H9 (cell line): ENCODE data around the gene FILIP1. TPM values are rescaled to one million over a fixed set of nuclear protein-coding genes. Genes with fewer than 3 reads are reported as not detected.

Source experiments
- DNase-seq: peaks from one replicate; pipeline ENCODE4 v3.0.0-alpha.2; 2017
- H2AFZ ChIP-seq: one replicate; pipeline ENCODE4 v1.6.1; 2013; ENCODE audit warnings: mild to moderate bottlenecking, low read length, control low read depth, moderate library complexity
- H2AK5ac ChIP-seq: 2 replicates; pipeline ENCODE4 v1.6.1; 2013; ENCODE audit warnings: low read length, control low read depth, mixed read lengths; ENCODE audit not compliant: insufficient read length
- H2BK120ac ChIP-seq: one replicate; pipeline ENCODE4 v1.6.1; 2013; ENCODE audit warnings: low read depth, mild to moderate bottlenecking, low read length, control low read depth, inconsistent platforms; ENCODE audit not compliant: poor library complexity, severe bottlenecking
- H2BK12ac ChIP-seq: 2 replicates; pipeline ENCODE4 v1.6.1; 2013; ENCODE audit warnings: low read length, control low read depth, mixed read lengths, low read depth; ENCODE audit not compliant: insufficient read length
- H2BK15ac ChIP-seq: 2 replicates; pipeline ENCODE4 v1.6.1; 2013; ENCODE audit warnings: low read depth, low read length, control low read depth
- H2BK20ac ChIP-seq: one replicate; pipeline ENCODE4 v1.6.1; 2013; ENCODE audit warnings: low read depth, mild to moderate bottlenecking, low read length, control low read depth, inconsistent platforms; ENCODE audit not compliant: poor library complexity, severe bottlenecking
- H2BK5ac ChIP-seq: 2 replicates; pipeline ENCODE4 v1.6.1; 2013; ENCODE audit warnings: low read length, control low read depth, mixed read lengths; ENCODE audit not compliant: insufficient read length
- H3K14ac ChIP-seq: 2 replicates; pipeline ENCODE4 v1.6.1; 2013; ENCODE audit warnings: low read length, control low read depth; ENCODE audit not compliant: insufficient read depth
- H3K18ac ChIP-seq: 2 replicates; pipeline ENCODE4 v1.6.1; 2013; ENCODE audit warnings: low read depth, mild to moderate bottlenecking, mixed read lengths, low read length, control low read depth; ENCODE audit not compliant: insufficient read length
- H3K23ac ChIP-seq: 2 replicates; pipeline ENCODE4 v1.6.1; 2013; ENCODE audit warnings: low read length, control low read depth, mixed read lengths, low read depth; ENCODE audit not compliant: insufficient read length
- H3K23me2 ChIP-seq: 2 replicates; pipeline ENCODE4 v1.6.1; 2013; ENCODE audit warnings: low read depth, mild to moderate bottlenecking, mixed read lengths, low read length, control low read depth; ENCODE audit not compliant: insufficient read length, poor library complexity, severe bottlenecking
- H3K27ac ChIP-seq: 2 replicates; pipeline ENCODE4 v1.5.1; 2013; ENCODE audit warnings: low read length, control low read depth, mixed read lengths, low read depth; ENCODE audit not compliant: insufficient read length
- H3K27me3 ChIP-seq: 2 replicates; pipeline ENCODE4 v1.6.1; 2013; ENCODE audit warnings: low read length, control low read depth, inconsistent platforms; ENCODE audit not compliant: insufficient read depth
- H3K4ac ChIP-seq: 2 replicates; pipeline ENCODE4 v1.6.1; 2013; ENCODE audit warnings: low read depth, mild to moderate bottlenecking, control low read depth, inconsistent platforms, low read length, moderate library complexity
- H3K4me1 ChIP-seq: 2 replicates; pipeline ENCODE4 v1.6.1; 2013; ENCODE audit warnings: low read length, control low read depth, inconsistent platforms; ENCODE audit not compliant: insufficient read depth
- H3K4me2 ChIP-seq: 2 replicates; pipeline ENCODE4 v1.6.1; 2013; ENCODE audit warnings: low read length, control low read depth, mixed read lengths; ENCODE audit not compliant: insufficient read length, insufficient read depth
- H3K56ac ChIP-seq: 2 replicates; pipeline ENCODE4 v1.6.1; 2013; ENCODE audit warnings: low read depth, mild to moderate bottlenecking, mixed read lengths, low read length, control low read depth; ENCODE audit not compliant: insufficient read length
- H3K79me1 ChIP-seq: 2 replicates; pipeline ENCODE4 v1.6.1; 2013; ENCODE audit warnings: low read depth, mild to moderate bottlenecking, moderate library complexity, low read length, control low read depth, inconsistent platforms; ENCODE audit not compliant: insufficient read depth, poor library complexity, severe bottlenecking
- H3K79me2 ChIP-seq: 2 replicates; pipeline ENCODE4 v1.6.1; 2013; ENCODE audit warnings: low read length, control low read depth, inconsistent platforms; ENCODE audit not compliant: insufficient read depth
- H3K9ac ChIP-seq: 2 replicates; pipeline ENCODE4 v1.6.1; 2013; ENCODE audit warnings: low read length, control low read depth, mixed read lengths; ENCODE audit not compliant: insufficient read length; ENCODE audit errors: extremely low read depth
- H3K9me3 ChIP-seq: one replicate; pipeline ENCODE4 v1.6.1; 2013; ENCODE audit warnings: low read depth, low read length, inconsistent platforms; ENCODE audit not compliant: control insufficient read depth
- H3T11ph ChIP-seq: one replicate; pipeline ENCODE4 v1.6.1; 2013; ENCODE audit warnings: mild to moderate bottlenecking, low read length, control low read depth, inconsistent platforms
- H4K20me1 ChIP-seq: one replicate; pipeline ENCODE4 v1.6.1; 2013; ENCODE audit not compliant: control insufficient read depth, insufficient read length, insufficient read depth
- H4K5ac ChIP-seq: 2 replicates; pipeline ENCODE4 v1.6.1; 2013; ENCODE audit warnings: low read depth, mild to moderate bottlenecking, mixed read lengths, low read length, control low read depth; ENCODE audit not compliant: insufficient read length
- H4K8ac ChIP-seq: replicated peaks from 2 replicates; pipeline ENCODE4 v1.6.1; 2013; ENCODE audit warnings: low read length, control low read depth, mixed read lengths, low read depth; ENCODE audit not compliant: insufficient read length
- H4K91ac ChIP-seq: 2 replicates; pipeline ENCODE4 v1.6.1; 2013; ENCODE audit warnings: low read depth, mild to moderate bottlenecking, moderate library complexity, mixed read lengths, low read length, control low read depth; ENCODE audit not compliant: insufficient read length
- H3K27ac Mint-ChIP-seq, 3 experiments: 2 replicates in 2 of 3; 3 replicates in 1 of 3; pipeline ENCODE4 v1.8.0; 2020 to 2021; ENCODE audit warnings: mixed read lengths in 3 of 3, mild to moderate bottlenecking in 1 of 3, moderate library complexity in 1 of 3
- H3K27me3 Mint-ChIP-seq: 2 replicates; pipeline ENCODE4 v1.8.0; 2021; ENCODE audit warnings: low read depth, mild to moderate bottlenecking, moderate library complexity, mixed read lengths
- H3K36me3 Mint-ChIP-seq, 3 experiments: 2 replicates in 2 of 3; 3 replicates in 1 of 3; pipeline ENCODE4 v1.8.0; 2020 to 2021; ENCODE audit warnings: low read depth in 3 of 3, mixed read lengths in 3 of 3; ENCODE audit not compliant: insufficient read depth in 1 of 3
- H3K4me1 Mint-ChIP-seq, 2 experiments: 2 replicates each; pipeline ENCODE4 v1.8.0; 2020; ENCODE audit warnings: mixed read lengths in 2 of 2
- H3K4me3 Mint-ChIP-seq, 2 experiments: 2 replicates in 1 of 2; 3 replicates in 1 of 2; pipeline ENCODE4 v1.8.0; 2020 to 2021; ENCODE audit warnings: mild to moderate bottlenecking in 2 of 2, mixed read lengths in 2 of 2, moderate library complexity in 1 of 2
- H3K9me3 Mint-ChIP-seq, 2 experiments: 2 replicates in 1 of 2; 3 replicates in 1 of 2; pipeline ENCODE4 v1.8.0; 2020; ENCODE audit warnings: mild to moderate bottlenecking in 2 of 2, mixed read lengths in 2 of 2, moderate library complexity in 1 of 2
- WGBS: extraction: QIAGEN DNeasy Blood & Tissue Kit; methylation state at CpG from one replicate; pipeline ENCODE4 v1.1.7; 2013; ENCODE audit warnings: missing lambda C conversion rate, low lambda C conversion rate, mixed read lengths; ENCODE audit not compliant: insufficient read length; ENCODE audit errors: extremely low coverage; 5-methylcytosine and 5-hydroxymethylcytosine counted together
- total RNA-seq: library from RNA; stranded (reverse); gene quantifications from 2 replicates; pipeline ENCODE4 v1.2.1, GENCODE V29; 2021
- TF ChIP-seq, protein P1 (sequence below): fragments of 200-600 bp; sonication (generic); conservative IDR thresholded peaks from 3 replicates; pipeline ENCODE4 v1.8.0; 2021; ENCODE audit warnings: antibody characterized with exemption, mild to moderate bottlenecking

The FILIP1 gene
- total RNA-seq, 1 experiment from 2014 or later = 10.5 TPM

- no peak for DNase-seq
- H4K91ac ChIP-seq = no peak overlapping the region
- peaks cover 0 to 5% (median 5%) of the 10 kb centered on the region in 3 experiments; a peak in 3 of 7 replicates for H3K36me3 Mint-ChIP-seq
- no peaks in the 10 kb centered on the region for H3K4me1 ChIP-seq
- no peak overlapping the region for H3K4ac ChIP-seq
- H3K27me3 Mint-ChIP-seq = peaks cover 2% of the 10 kb centered on the region
- H3K27ac ChIP-seq = no peak overlapping the region
- H3K4me2 ChIP-seq = no peak overlapping the region
- no peak overlapping the region for H4K8ac ChIP-seq
- TF ChIP-seq, protein P1, sequence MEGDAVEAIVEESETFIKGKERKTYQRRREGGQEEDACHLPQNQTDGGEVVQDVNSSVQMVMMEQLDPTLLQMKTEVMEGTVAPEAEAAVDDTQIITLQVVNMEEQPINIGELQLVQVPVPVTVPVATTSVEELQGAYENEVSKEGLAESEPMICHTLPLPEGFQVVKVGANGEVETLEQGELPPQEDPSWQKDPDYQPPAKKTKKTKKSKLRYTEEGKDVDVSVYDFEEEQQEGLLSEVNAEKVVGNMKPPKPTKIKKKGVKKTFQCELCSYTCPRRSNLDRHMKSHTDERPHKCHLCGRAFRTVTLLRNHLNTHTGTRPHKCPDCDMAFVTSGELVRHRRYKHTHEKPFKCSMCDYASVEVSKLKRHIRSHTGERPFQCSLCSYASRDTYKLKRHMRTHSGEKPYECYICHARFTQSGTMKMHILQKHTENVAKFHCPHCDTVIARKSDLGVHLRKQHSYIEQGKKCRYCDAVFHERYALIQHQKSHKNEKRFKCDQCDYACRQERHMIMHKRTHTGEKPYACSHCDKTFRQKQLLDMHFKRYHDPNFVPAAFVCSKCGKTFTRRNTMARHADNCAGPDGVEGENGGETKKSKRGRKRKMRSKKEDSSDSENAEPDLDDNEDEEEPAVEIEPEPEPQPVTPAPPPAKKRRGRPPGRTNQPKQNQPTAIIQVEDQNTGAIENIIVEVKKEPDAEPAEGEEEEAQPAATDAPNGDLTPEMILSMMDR = no peak
- no peaks in the 10 kb centered on the region for H3K9me3 ChIP-seq
- no peak overlapping the region for H2BK15ac ChIP-seq
- peaks cover 6 to 9% of the 10 kb centered on the region in 2 experiments; a peak in 3 of 5 replicates for H3K9me3 Mint-ChIP-seq
- no peak overlapping the region for H3K9ac ChIP-seq
- no peaks in the 10 kb centered on the region for H3K23me2 ChIP-seq
- H4K5ac ChIP-seq = no peak overlapping the region
- no peak overlapping the region for H2BK5ac ChIP-seq
- H2BK120ac ChIP-seq = no peak overlapping the region
- H2AFZ ChIP-seq = no peak overlapping the region
- no peak overlapping the region for H3K4me3 Mint-ChIP-seq
- no peaks in the 10 kb centered on the region for H4K20me1 ChIP-seq
- H3K27ac Mint-ChIP-seq = no peak overlapping the region
- H3K18ac ChIP-seq = no peak overlapping the region
- H3K4me1 Mint-ChIP-seq = peaks cover 0 to 5% of the 10 kb centered on the region in 2 experiments; a peak in 2 of 4 replicates
- no peak overlapping the region for H2AK5ac ChIP-seq
- H3K56ac ChIP-seq = no peak overlapping the region
- H2BK12ac ChIP-seq = no peak overlapping the region
- no peak overlapping the region for H3K14ac ChIP-seq
- H3K79me2 ChIP-seq = no peaks in the 10 kb centered on the region
- no CpG with 5 or more reads among the region's 3 CpGs for WGBS
- H3K79me1 ChIP-seq = no peaks in the 10 kb centered on the region
- H3K23ac ChIP-seq = no peak overlapping the region
- no peak overlapping the region for H3T11ph ChIP-seq
- H2BK20ac ChIP-seq = no peak overlapping the region
- H3K27me3 ChIP-seq = no peaks in the 10 kb centered on the region
Measured at GRCh38 chr6:75409286-75409685, 84.3 kb downstream of the FILIP1 start.
